MM.1S (cell line): ENCODE data around the gene ROMO1.

Source experiments
- CTCF ChIP-seq: fragments of 300-600 bp; sonication (generic); IDR thresholded peaks from 2 replicates; pipeline ENCODE4 v1.5.1; 2016; ENCODE audit warnings: antibody characterized with exemption, low read length, mixed read lengths
- EZH2 ChIP-seq: fragments of 300-600 bp; sonication (generic); optimal IDR thresholded peaks from 2 replicates; pipeline ENCODE3; 2017; ENCODE audit warnings: low read depth, mild to moderate bottlenecking, antibody characterized with exemption, low read length, mixed read lengths

DNA sequence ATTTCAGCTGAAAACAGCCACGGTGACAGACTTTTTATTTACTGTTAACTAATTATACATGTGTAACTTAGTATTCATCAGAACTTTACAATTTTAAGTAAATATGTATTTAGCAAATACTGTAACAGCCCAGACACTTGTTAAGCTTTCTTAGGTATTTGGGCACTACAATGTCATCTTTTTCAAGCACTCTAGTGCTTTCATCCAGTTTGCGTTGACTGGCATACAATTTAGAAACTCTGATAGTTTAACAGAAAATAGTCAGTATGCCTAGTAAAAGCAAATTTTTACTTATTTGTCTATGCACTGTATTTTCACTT lies 32.2 kb downstream of the ROMO1 start:
- TF ChIP-seq EZH2 (no peak), CTCF (no peak)
